ENCODE results near the gene BLTP3B.
A peak's percentile ranks its signal among the peaks of the same experiment; 100 is the strongest.
"Not testable (repeated sequence)": the region's sequence is repeated elsewhere in the genome, so short reads cannot be mapped to it uniquely, and the experiment has no call there.

The BLTP3B gene, protein sequence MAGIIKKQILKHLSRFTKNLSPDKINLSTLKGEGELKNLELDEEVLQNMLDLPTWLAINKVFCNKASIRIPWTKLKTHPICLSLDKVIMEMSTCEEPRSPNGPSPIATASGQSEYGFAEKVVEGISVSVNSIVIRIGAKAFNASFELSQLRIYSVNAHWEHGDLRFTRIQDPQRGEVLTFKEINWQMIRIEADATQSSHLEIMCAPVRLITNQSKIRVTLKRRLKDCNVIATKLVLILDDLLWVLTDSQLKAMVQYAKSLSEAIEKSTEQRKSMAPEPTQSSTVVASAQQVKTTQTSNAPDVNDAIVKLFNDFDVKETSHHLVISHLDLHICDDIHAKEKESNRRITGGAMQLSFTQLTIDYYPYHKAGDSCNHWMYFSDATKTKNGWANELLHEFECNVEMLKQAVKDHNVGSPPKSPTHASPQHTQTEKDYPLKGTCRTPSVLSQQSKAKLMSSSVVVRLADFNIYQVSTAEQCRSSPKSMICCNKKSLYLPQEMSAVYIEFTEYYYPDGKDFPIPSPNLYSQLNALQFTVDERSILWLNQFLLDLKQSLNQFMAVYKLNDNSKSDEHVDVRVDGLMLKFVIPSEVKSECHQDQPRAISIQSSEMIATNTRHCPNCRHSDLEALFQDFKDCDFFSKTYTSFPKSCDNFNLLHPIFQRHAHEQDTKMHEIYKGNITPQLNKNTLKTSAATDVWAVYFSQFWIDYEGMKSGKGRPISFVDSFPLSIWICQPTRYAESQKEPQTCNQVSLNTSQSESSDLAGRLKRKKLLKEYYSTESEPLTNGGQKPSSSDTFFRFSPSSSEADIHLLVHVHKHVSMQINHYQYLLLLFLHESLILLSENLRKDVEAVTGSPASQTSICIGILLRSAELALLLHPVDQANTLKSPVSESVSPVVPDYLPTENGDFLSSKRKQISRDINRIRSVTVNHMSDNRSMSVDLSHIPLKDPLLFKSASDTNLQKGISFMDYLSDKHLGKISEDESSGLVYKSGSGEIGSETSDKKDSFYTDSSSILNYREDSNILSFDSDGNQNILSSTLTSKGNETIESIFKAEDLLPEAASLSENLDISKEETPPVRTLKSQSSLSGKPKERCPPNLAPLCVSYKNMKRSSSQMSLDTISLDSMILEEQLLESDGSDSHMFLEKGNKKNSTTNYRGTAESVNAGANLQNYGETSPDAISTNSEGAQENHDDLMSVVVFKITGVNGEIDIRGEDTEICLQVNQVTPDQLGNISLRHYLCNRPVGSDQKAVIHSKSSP (N-terminal part only)

DNA sequence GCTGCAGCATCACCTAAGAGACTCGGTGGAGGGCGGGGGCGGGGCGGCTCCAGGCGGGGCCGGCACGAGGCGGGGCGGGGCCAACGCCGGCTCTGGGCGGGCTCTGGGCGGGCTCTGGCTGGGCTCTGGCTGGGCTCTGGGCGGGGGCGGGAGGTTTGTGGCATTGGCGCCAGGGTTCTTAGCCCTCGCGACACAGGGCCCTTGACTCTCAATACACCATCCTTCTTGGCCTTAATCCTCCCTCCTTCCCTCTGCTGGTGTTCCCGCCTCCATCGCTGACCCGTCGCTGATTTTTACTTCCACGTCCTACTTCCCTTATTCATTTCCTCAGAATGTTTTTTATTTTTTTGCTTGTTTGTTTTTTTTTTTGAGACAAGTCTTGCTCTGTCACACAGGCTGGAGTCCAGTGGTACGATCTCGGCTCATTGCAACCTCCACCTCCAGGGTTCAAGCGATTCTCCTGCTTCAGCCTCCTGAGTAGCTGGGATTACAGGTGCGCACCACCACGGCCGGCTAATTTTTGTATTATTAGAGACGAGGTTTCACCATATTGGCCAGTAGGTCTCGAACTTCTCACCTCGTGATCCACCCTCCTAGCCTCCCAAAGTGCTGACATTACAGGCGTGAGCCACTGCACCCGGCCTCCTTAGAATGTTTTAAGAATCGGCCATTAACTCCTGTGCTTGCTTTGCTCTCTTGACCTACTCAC is at the start of gene BLTP3B:
Gene BLTP3B (minus strand): TSS at position 24 of the 709 bp plus-strand sequence. CDS start 239 bp downstream, outside the sequence.
- peak; percentile 92 for DNase-seq

GRCh38 chr12:100189636-100190394 is 47.1 kb upstream of the BLTP3B start:
- DNase-seq, result no peak

GRCh38 chr12:100188888-100189635 is 46.4 kb upstream of the BLTP3B start:
- not testable (repeated sequence) for DNase-seq

GRCh38 chr12:100187857-100188519 is 45.3 kb upstream of the BLTP3B start:
- no peak for DNase-seq

DNA sequence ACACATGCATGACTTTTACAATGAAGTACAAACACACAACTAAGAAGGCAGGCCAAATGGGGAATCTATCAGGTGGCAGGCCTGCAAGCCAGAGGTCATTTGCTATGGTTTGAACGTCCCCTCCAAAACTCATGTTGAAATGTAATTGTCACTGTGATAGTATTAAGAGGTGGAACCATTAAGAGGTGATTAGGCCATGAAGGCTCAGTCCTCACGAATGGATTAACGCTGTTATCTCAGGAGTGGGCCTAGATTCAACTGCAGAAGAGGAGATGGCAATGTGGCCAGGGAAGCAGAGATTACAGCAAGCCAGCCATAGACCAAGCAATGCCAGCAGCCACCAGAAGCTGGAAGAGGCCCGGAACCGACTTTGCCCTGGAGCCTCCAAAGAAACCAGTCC is 44.4 kb upstream of the BLTP3B start:
- DNase-seq, result no peak

- no peak for DNase-seq
These were observed 43.4 kb upstream of the BLTP3B start for GRCh38 chr12:100186071-100186470.

- no peak for DNase-seq
These were observed 42.8 kb upstream of the BLTP3B start for GRCh38 chr12:100185361-100185894.

DNA sequence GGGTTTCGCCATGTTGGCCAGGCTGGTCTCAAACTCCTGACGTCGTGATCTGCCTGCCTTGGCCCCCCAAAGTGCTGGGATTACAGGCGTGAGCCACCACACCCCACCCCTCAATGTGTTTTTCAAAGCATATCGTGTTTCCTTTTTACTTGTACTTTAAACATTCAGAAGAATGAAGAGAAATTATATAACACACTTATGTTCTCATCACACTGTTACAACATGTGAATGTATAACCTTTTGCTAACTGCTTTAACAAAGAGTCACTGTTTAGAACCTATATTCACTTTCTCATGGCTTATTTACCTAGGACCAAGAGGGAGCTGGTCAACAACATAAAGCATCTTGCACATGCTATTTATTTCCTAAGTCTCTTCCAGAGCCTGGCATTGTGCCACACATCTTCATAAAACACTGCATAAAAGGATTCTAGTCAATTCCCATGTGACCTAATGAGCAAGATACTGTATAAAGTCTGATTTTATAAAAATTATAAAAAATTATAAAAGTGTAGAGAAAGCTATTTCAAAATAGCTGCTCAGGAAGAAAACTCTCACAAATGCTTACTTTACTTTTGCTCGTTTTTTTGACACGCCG is 42.0 kb upstream of the BLTP3B start:
- DNase-seq, result no peak

DNA sequence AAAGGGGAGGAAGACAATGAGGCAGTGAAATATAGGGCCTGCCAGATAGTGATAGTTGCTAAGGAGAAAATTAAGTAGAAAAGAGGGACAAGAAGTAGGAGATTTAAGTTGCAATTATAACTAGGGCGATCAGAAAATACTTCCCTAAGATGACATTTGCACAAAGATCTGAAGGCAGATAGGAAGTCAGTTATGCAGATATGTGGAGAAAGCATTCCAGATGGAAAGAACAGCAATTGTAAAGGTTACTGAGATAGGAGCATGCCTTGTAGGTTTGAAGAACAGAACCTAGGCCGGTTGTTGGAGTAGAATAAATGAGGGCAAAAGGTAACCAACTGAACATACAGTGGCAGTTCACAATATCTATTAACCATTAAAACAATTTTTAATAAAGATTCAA is 36.6 kb upstream of the BLTP3B start:
- DNase-seq, result no peak

- not testable (repeated sequence) for DNase-seq
These were observed 33.8 kb upstream of the BLTP3B start for GRCh38 chr12:100176493-100176892.

DNA sequence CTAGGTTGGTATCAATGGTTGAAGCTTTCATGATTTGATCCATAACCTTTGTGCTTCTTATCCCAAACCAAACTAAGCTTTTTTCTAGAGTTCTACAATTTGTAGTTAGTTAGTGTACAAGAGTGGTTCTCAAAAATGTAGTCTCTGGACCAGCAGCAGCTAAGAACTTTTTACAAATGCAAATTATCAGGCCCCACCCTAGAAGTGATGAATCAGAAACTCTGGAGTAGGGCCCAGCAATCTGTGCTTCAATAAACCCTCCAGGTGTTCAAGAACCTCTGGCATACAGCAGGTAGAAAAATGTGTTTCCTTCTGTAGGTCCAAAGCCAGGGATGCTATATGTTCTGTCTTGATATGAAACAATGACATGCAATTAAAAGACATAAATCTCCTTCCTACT is 31.8 kb upstream of the BLTP3B start:
- DNase-seq, result no peak

DNA sequence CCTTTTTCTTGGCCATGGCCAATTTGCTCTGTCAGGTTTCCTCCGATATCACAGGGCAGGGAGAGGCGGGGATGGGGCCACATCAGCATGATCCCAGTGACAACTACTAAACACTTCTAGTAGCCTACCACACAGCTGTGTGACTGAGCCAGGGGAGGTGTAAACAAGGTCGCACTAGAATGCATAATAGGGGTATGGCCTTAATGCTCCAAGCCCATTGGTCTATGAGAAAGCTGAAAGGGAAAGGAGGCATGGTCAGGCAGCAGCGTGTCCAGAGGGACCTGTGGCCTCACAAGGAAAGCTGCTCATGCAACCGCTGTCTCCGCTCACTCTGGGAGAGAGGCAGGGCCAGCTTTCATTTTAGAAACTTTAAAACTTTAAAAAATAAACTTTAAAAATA is 30.4 kb upstream of the BLTP3B start:
- DNase-seq, result no peak

DNA sequence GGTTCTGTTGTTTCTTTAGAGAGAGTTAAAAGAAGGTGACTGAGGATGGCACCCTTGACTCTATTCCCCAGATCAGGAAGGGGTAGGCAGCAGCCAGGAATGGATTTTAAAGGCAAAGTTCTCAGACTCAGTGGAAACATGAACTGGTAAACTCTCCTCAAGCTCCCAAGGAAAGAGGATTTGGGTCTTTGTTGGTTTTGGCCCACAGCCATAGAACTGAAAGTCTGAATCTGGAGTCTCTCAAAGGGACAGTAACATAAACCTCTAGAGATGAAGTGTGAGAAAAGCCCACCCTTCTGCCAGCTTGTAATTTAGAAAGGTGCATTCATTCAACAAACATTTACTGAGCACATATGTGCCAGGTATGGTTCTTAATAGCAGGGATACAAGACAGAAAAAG is 28.6 kb upstream of the BLTP3B start:
- DNase-seq, result no peak

GRCh38 chr12:100170313-100170858 is 27.7 kb upstream of the BLTP3B start:
- DNase-seq, result no peak

DNA sequence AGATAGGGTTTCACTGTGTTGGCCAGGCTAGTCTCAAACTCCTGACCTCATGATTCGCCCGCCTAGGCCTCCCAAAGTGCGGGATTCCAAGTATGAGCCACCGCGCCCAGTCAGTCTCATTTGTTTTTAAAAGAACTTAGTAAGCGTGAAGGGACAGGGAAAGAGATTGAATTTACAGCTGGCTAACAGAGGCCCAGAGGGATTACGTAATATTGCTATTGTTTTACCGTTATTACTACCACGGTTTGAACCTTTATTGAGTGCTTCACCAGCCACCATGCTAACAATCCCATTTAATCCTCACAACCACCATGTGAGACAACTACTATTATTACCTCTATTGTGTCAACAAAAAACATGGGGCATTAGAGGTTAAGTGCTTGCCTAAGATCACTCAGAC is 26.7 kb upstream of the BLTP3B start:
- no peak for DNase-seq

DNA sequence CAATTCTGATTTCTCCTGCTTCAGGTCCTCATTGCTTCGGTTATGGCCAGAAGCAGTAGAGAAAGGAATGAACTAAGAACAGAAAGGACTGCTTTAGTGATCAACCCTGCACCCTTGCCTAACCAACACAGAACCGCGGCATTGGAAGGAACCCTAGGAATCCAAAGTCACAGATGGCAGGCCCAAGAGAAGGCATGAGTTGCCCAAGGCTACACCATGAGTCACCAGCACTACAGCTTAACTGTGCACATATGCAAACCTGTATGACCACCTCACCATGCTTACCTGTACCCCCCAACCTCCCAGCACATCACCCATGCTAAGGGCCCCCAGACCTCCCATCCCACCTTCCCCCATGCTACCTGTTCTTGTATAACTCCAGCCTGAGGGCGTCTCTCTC is 25.9 kb upstream of the BLTP3B start:
- DNase-seq, result no peak

DNA sequence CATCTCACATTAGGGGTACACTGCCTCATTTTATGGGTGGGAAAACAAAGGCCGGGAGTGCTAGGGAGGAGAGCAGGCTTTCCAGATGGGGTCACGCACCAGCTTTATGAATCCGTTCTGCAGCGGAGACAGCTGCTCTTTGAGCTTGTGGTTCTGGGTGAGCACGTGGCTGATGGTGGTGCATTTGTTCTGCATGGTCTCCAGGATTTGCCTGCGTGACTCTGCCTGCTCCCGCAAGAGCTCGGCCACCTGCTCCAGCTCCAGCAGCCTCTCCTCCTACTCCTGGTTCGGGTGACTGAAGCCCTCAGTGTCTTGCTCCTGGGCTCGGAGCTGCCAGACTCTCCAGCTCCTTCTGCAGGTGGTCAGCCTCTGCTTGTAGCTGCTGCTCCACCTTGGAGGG is 23.6 kb upstream of the BLTP3B start:
- DNase-seq, result no peak

DNA sequence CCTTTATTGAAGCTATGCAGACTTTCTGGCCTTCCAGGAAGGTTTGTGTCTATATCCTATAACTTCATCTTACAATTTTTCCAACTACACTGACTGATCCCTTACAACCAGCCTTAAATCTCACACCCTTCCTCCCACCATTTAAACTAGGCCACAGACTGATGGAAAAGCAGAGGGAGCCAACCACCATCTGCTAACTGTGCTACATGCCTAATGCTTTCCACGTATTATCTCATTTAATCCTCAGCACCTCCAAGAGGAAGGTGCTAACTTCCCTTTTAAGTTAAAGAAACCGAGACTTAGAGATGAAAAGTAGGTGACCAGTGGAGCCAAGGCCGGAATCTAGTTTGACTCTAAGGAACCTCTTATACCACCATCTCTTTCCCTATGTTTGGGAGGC is 22.7 kb upstream of the BLTP3B start:
- DNase-seq, result no peak

- DNase-seq, result no peak
These were observed 21.6 kb upstream of the BLTP3B start for GRCh38 chr12:100164153-100164704.

Data from CD4-positive, alpha-beta T cell treated with Interleukin-17A for 1 hour (primary cell).